ENCODE results near the gene SH2D1B. TPM values are rescaled to one million over a fixed set of nuclear protein-coding genes. Genes with fewer than 3 reads are reported as not detected.

Gene SH2D1B
- total RNA-seq, 1 experiment from 2014 or later, result 0.34 TPM

DNA sequence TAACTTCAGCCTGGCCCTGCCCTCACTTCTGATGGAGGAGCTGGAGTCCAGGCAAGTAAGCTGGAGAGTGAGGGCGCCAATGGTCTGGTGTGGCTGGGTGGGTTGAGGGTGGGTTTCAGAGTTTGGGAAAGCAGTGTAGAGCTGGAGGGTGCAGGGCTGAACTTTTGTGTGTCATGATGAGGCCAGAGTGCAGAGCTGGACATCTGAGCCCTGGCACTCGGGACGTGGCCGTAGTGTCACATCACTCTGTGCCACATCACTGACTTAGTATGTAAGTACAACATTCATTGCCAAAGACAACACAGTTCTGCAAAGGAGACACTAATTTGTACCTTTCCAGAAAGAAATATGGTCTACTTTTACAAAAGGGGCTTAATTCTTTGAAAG lies 51.1 kb downstream of the SH2D1B start:
- ChIA-PET CTCF (interaction anchor here (0.6 kb wide), 1 partner anchor 305 kb away, joined by 9 read pairs; no protein-coding TSS in a partner anchor), POLR2A (ENCODE audit: low non-redundant PET) (no interaction called here)
- TF ChIP-seq EZH2 (IDR thresholded peaks at IDR 0.05; ENCODE audit: borderline replicate concordance, low read depth, low read length, poor library complexity, severe bottlenecking), result no peak
- TF ChIP-seq, protein P1, sequence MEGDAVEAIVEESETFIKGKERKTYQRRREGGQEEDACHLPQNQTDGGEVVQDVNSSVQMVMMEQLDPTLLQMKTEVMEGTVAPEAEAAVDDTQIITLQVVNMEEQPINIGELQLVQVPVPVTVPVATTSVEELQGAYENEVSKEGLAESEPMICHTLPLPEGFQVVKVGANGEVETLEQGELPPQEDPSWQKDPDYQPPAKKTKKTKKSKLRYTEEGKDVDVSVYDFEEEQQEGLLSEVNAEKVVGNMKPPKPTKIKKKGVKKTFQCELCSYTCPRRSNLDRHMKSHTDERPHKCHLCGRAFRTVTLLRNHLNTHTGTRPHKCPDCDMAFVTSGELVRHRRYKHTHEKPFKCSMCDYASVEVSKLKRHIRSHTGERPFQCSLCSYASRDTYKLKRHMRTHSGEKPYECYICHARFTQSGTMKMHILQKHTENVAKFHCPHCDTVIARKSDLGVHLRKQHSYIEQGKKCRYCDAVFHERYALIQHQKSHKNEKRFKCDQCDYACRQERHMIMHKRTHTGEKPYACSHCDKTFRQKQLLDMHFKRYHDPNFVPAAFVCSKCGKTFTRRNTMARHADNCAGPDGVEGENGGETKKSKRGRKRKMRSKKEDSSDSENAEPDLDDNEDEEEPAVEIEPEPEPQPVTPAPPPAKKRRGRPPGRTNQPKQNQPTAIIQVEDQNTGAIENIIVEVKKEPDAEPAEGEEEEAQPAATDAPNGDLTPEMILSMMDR (conservative IDR thresholded peaks at IDR 0.05; ENCODE audit: low read depth, low read length), result no peak
- peaks cover 12% of the 10 kb centered on the region for H3K36me3 ChIP-seq (ENCODE audit: insufficient read depth, low read length, poor library complexity, severe bottlenecking)
- H3K27ac ChIP-seq (ENCODE audit: low read depth, low read length, poor library complexity, severe bottlenecking), result no peak overlapping the region
- BruUV-seq (replicated peaks), result no TSS peak
- H3K4me3 ChIP-seq (ENCODE audit: low read depth, low read length, poor library complexity, severe bottlenecking), result no peak overlapping the region
- intact Hi-C loops (cut with micrococcal nuclease; ENCODE audit: unreplicated experiment), result no loop called here
- H3K4me1 ChIP-seq (ENCODE audit: insufficient read depth, low read length, poor library complexity, severe bottlenecking), result peaks cover 28% of the 10 kb centered on the region
- H3K9me3 ChIP-seq (ENCODE audit: low read depth, low read length, poor library complexity, severe bottlenecking), result no peaks in the 10 kb centered on the region
- no peak for DNase-seq (ENCODE audit: low spot score)
- no peaks in the 10 kb centered on the region for H3K27me3 ChIP-seq (replicated peaks; ENCODE audit: insufficient read depth, low read depth, low read length, poor library complexity)

DNA sequence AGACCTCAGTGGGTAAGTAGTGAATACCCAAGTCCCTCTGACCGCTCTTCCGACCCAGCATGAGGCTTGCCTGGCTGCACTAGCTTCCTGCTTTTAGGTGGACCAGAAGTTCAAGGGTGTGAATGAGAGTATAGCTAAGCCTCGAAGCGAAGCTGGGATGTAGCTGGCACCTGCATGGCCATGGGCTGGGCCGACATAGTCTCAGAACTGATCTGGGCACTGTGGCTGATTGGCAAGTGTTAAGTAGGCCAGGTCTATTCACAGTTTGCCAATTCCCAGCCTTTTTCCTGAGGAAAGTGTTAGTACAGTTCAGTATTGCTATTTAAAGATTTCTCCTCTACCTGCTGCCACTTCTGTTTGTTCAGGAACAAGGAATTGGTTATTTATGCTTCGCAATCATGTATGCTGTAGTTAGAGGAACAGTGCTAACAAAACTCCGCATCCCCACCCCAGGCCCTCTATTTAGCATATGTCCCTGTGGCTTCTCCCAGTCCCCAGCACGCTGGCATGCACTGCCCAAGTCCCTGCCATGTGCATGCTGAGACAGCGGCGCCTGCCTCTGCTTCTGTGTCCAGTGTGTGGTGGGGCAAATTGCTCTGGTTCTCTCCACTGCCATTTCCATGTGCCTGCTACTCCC lies 51.6 kb downstream of the SH2D1B start:
- TF ChIP-seq, protein P1 (conservative IDR thresholded peaks at IDR 0.05; ENCODE audit: low read depth, low read length), result no peak
- TF ChIP-seq EZH2 (IDR thresholded peaks at IDR 0.05; ENCODE audit: borderline replicate concordance, low read depth, low read length, poor library complexity, severe bottlenecking), result no peak
- CTCF ChIA-PET, result interaction anchor here (0.6 kb wide), 1 partner anchor 304 kb away, joined by 9 read pairs; no protein-coding TSS in a partner anchor
- Histone ChIP-seq H3K4me3 (ENCODE audit: low read depth, low read length, poor library complexity, severe bottlenecking) (no peak overlapping the region), H3K4me1 (ENCODE audit: insufficient read depth, low read length, poor library complexity, severe bottlenecking) (peaks cover 28% of the 10 kb centered on the region), H3K36me3 (ENCODE audit: insufficient read depth, low read length, poor library complexity, severe bottlenecking) (peaks cover 17% of the 10 kb centered on the region), H3K27me3 (replicated peaks; ENCODE audit: insufficient read depth, low read depth, low read length, poor library complexity) (no peaks in the 10 kb centered on the region), H3K9me3 (ENCODE audit: low read depth, low read length, poor library complexity, severe bottlenecking) (no peaks in the 10 kb centered on the region), H3K27ac (ENCODE audit: low read depth, low read length, poor library complexity, severe bottlenecking) (no peak overlapping the region)
- POLR2A ChIA-PET (ENCODE audit: low non-redundant PET), result no interaction called here
- DNase-seq (ENCODE audit: low spot score), result no peak
- no TSS peak for BruUV-seq (replicated peaks)
- intact Hi-C loops (cut with micrococcal nuclease; ENCODE audit: unreplicated experiment), result no loop called here

DNA sequence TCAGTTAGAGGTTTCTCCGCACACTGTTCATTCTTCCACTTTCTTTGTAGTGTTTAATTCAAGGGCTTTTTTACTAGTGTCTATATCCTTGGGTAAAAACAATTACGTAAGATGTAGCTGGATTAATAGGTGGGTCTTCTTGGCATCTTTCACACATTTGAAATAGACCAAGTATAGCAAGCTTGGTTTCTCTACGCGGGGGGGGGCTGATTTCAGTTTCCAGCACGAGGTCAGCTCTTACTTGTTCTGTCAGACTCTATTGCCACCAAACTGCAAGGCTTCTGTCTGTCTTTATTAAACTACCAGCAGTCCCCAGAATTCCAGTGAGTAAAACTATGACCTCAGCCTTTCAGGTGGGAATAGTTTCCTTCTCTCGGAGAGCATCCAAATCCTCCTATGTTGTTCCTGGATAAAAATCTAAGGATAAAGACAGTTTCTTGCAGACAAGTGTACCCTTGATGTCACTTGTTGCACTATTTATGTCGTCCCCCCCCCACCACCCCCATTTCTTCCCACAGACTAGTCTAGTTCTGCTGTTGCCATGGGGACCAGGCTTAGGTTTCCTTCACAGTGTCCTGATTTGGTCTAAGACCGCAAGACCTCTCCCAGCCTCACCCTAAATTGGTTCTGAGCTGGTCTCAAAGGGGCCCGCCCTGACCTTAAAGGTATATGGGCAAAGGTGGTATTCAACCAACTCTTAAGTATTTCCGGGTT lies 52.3 kb downstream of the SH2D1B start:
- peaks cover 19% of the 10 kb centered on the region for H3K36me3 ChIP-seq (ENCODE audit: insufficient read depth, low read length, poor library complexity, severe bottlenecking)
- no TSS peak for BruUV-seq (replicated peaks)
- TF ChIP-seq, protein P1 (conservative IDR thresholded peaks at IDR 0.05; ENCODE audit: low read depth, low read length), result no peak
- TF ChIP-seq EZH2 (IDR thresholded peaks at IDR 0.05; ENCODE audit: borderline replicate concordance, low read depth, low read length, poor library complexity, severe bottlenecking), result no peak
- POLR2A ChIA-PET (ENCODE audit: low non-redundant PET), result interaction anchor here (0.5 to 0.8 kb wide), 2 partner anchors 9 to 302 kb away, joined by 3 to 18 read pairs; no protein-coding TSS in a partner anchor
- peaks cover 28% of the 10 kb centered on the region for H3K4me1 ChIP-seq (ENCODE audit: insufficient read depth, low read length, poor library complexity, severe bottlenecking)
- CTCF ChIA-PET, result no interaction called here
- H3K27me3 ChIP-seq (replicated peaks; ENCODE audit: insufficient read depth, low read depth, low read length, poor library complexity), result no peaks in the 10 kb centered on the region
- no peak overlapping the region for H3K4me3 ChIP-seq (ENCODE audit: low read depth, low read length, poor library complexity, severe bottlenecking)
- DNase-seq (ENCODE audit: low spot score), result no peak
- H3K9me3 ChIP-seq (ENCODE audit: low read depth, low read length, poor library complexity, severe bottlenecking), result no peaks in the 10 kb centered on the region
- peak overlapping the region; percentile 56 for H3K27ac ChIP-seq (ENCODE audit: low read depth, low read length, poor library complexity, severe bottlenecking)
- intact Hi-C loops (cut with micrococcal nuclease; ENCODE audit: unreplicated experiment), result no loop called here
